Progenitor cell of endocrine pancreas (in vitro differentiated cells): ENCODE measurements around the gene RHBDL1. TPM values are rescaled to one million over a fixed set of nuclear protein-coding genes. Genes with fewer than 3 reads are reported as not detected.
A peak's percentile ranks its signal among the peaks of the same experiment; 100 is the strongest.
"Not testable (repeated sequence)": the region's sequence is repeated elsewhere in the genome, so short reads cannot be mapped to it uniquely, and the experiment has no call there.

Source experiments
- DNase-seq: peaks from one replicate; pipeline ENCODE4 v3.0.0; 2021; ENCODE audit warnings: low spot score; ENCODE audit not compliant: unreplicated experiment
- H3K27ac Mint-ChIP-seq: 2 replicates; pipeline ENCODE4 v1.8.0; 2021; ENCODE audit warnings: mild to moderate bottlenecking, moderate library complexity, mixed read lengths
- H3K27me3 Mint-ChIP-seq: 2 replicates; pipeline ENCODE4 v1.8.0; 2021; ENCODE audit warnings: mixed read lengths
- H3K36me3 Mint-ChIP-seq: 2 replicates; pipeline ENCODE4 v1.8.0; 2022; ENCODE audit warnings: mixed read lengths; ENCODE audit not compliant: insufficient read depth
- H3K4me1 Mint-ChIP-seq: 2 replicates; pipeline ENCODE4 v1.8.0; 2021; ENCODE audit warnings: low read depth, mixed read lengths
- H3K4me3 Mint-ChIP-seq: 2 replicates; pipeline ENCODE4 v1.8.0; 2021; ENCODE audit warnings: low read depth, mild to moderate bottlenecking, moderate library complexity, mixed read lengths
- H3K9me3 Mint-ChIP-seq: 2 replicates; pipeline ENCODE4 v1.8.0; 2021; ENCODE audit warnings: low read depth, mixed read lengths
- CTCF ChIP-seq: fragments of 200-600 bp; sonication (generic); IDR thresholded peaks from one replicate; pipeline ENCODE4 v1.5.0; 2021; ENCODE audit warnings: antibody characterized with exemption, mild to moderate bottlenecking; ENCODE audit not compliant: unreplicated experiment
- total RNA-seq: library from RNA; stranded (reverse); gene quantifications from 2 replicates; pipeline ENCODE4 v1.2.1, GENCODE V29; 2021

The RHBDL1 gene
- total RNA-seq, 1 donor from 2014 or later, result 5.2 TPM

GRCh38 chr16:684961-685696, 9.7 kb downstream of the RHBDL1 start:
- Mint-ChIP-seq H3K9me3 (no peaks in the 10 kb centered on the region), H3K4me1 (peaks cover 16% of the 10 kb centered on the region), H3K36me3 (peaks cover 10% of the 10 kb centered on the region), H3K27me3 (no peaks in the 10 kb centered on the region), H3K27ac (no peak overlapping the region), H3K4me3 (no peak overlapping the region)
- DNase-seq, result no peak
- TF ChIP-seq CTCF, result no peak

GRCh38 chr16:685967-686366, 10.5 kb downstream of the RHBDL1 start:
- DNase-seq, result no peak
- Mint-ChIP-seq H3K4me3 (peak overlapping the region; percentile 45), H3K4me1 (peaks cover 15% of the 10 kb centered on the region), H3K27ac (no peak overlapping the region), H3K36me3 (peaks cover 10% of the 10 kb centered on the region), H3K27me3 (peaks cover 2% of the 10 kb centered on the region), H3K9me3 (no peaks in the 10 kb centered on the region)
- TF ChIP-seq CTCF, result peak; percentile 52

- no peak for DNase-seq
- Mint-ChIP-seq H3K27me3 (peaks cover 5% of the 10 kb centered on the region), H3K4me1 (peaks cover 11% of the 10 kb centered on the region), H3K36me3 (peaks cover 9% of the 10 kb centered on the region), H3K9me3 (no peaks in the 10 kb centered on the region), H3K27ac (no peak overlapping the region), H3K4me3 (peak overlapping the region; percentile 45)
- TF ChIP-seq CTCF, result no peak
Measured at GRCh38 chr16:686459-687260, 11.2 kb downstream of the RHBDL1 start.

- TF ChIP-seq CTCF, result no peak
- H3K27ac Mint-ChIP-seq, result no peak overlapping the region
- H3K4me1 Mint-ChIP-seq, result peaks cover 8% of the 10 kb centered on the region
- DNase-seq, result no peak
- no peaks in the 10 kb centered on the region for H3K9me3 Mint-ChIP-seq
- H3K4me3 Mint-ChIP-seq, result no peak overlapping the region
- peaks cover 13% of the 10 kb centered on the region for H3K27me3 Mint-ChIP-seq
- peaks cover 4% of the 10 kb centered on the region for H3K36me3 Mint-ChIP-seq
Measured at GRCh38 chr16:687499-687898, 12.0 kb downstream of the RHBDL1 start.

- Mint-ChIP-seq H3K4me3 (peak overlapping the region; percentile 85), H3K27me3 (peaks cover 23% of the 10 kb centered on the region), H3K27ac (no peak overlapping the region), H3K36me3 (peaks cover 3% of the 10 kb centered on the region), H3K4me1 (peaks cover 7% of the 10 kb centered on the region), H3K9me3 (no peaks in the 10 kb centered on the region)
- DNase-seq, result no peak
- TF ChIP-seq CTCF, result no peak
Measured at GRCh38 chr16:689175-689897, 13.9 kb downstream of the RHBDL1 start.

GRCh38 chr16:691242-691641, 15.8 kb downstream of the RHBDL1 start:
- not testable (repeated sequence) for DNase-seq, H3K4me1 Mint-ChIP-seq, H3K36me3 Mint-ChIP-seq, H3K9me3 Mint-ChIP-seq, H3K27ac Mint-ChIP-seq
- Mint-ChIP-seq H3K27me3 (peaks cover 32% of the 10 kb centered on the region), H3K4me3 (peak overlapping the region; percentile 85)
